GM03348 (cell line): ENCODE results near the gene EVX2.
A peak's percentile ranks its signal among the peaks of the same experiment; 100 is the strongest.

Experiments used
- DNase-seq: peaks from one replicate; pipeline ENCODE4 v3.0.0; 2012; ENCODE audit warnings: low spot score

The EVX2 gene

DNA sequence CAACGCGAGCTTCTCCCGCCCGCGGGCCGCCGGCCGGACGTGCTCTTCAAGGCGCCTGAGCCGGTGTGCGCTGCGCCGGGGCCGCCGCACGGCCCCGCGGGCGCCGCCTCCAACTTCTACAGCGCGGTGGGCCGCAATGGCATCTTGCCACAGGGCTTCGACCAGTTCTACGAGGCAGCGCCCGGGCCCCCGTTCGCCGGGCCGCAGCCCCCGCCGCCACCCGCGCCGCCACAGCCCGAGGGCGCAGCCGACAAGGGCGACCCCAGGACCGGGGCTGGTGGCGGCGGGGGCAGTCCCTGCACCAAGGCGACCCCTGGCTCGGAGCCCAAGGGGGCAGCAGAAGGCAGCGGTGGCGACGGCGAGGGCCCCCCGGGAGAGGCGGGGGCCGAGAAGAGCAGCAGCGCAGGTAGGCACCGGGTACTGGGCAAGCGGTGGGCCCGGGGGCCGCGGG, 24.0 kb upstream of the EVX2 start:
- DNase-seq = no peak

DNA sequence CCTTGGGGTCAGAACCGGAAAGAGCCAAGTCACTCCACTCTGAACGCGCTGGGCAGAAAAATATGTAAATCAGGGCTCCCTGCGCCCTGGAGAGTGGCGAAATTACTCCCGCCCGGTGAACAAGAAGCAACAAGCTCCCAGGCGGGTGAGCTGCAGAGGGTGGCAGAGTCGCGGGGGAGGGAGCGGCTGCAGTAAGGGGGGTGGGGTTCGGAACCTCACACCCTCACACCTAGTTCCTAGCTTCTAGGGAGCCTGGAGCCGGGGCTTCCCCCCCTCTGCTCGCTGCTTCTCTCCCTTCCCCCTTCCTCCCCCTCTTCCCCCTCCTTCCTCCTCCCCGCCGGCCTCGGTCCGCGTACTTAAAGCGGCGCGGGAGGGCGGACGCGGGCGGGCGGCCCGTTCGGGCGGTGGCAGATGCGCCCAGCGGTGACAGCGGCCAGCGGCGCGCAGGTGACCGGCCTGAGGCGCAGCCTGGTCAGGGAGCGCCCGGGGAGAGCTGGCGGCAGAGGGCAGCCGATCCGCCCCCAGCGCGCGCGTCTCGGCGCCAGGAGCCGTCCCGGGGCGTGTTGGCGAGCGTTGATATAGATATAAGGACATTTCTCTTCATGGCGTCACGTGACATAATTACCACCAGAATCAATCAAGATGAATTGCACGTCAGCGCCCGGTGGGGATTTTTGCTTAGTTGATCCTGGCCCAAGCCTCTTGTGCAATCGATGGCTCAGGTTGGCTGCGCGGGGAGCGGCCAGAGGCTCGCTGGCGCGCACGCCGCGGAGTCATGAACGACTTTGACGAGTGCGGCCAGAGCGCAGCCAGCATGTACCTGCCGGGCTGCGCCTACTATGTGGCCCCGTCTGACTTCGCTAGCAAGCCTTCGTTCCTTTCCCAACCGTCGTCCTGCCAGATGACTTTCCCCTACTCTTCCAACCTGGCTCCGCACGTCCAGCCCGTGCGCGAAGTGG, 23.1 kb upstream of the EVX2 start, which contains the start of gene HOXD11:
TSS of gene HOXD11 (plus strand) at position 700 of the 959 bp plus-strand sequence. CDS start at position 776, 76 bp downstream.
- no peak for DNase-seq

DNA sequence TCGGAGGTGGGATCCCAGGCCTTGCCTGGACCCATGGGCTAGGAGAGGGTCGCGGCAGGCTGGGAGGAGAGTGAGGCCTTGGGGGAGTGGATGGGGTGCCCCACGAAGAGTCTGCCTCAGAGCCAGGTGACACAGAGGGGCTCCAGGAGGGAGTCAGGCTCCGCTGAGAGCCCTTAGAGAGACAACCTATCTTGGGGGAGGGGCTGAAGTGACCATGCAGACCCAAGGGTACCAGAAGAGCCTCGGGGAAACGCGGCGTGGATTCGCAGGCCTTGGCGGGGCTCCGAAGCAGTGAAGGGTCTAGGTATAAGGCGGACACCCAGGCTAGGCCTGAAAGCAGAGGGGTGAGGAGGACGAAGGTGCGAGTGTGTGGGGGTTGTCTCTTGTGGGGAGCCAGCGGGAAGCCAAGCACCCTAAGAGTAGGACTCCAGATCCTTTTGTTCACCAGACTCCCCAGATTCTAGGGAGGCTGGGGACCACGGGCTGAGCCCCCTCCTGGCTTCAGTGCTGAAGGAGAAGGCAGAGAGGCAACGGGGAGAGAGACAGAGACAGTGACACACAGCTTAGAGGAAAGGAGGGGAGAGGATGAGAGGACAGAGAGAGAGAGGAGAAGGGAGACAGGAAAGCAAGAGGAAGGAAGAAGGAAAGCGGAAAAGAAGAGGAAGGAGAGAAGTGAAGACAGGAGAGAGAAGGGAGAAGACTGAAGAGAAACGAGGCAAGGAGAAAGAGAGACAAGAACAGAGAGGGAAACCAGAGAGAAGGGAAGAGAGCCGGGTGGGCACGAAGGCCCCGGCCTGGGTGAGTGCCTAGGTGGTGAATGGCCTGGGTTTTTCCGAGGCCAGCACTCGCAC, 22.2 kb upstream of the EVX2 start:
- DNase-seq = no peak

DNA sequence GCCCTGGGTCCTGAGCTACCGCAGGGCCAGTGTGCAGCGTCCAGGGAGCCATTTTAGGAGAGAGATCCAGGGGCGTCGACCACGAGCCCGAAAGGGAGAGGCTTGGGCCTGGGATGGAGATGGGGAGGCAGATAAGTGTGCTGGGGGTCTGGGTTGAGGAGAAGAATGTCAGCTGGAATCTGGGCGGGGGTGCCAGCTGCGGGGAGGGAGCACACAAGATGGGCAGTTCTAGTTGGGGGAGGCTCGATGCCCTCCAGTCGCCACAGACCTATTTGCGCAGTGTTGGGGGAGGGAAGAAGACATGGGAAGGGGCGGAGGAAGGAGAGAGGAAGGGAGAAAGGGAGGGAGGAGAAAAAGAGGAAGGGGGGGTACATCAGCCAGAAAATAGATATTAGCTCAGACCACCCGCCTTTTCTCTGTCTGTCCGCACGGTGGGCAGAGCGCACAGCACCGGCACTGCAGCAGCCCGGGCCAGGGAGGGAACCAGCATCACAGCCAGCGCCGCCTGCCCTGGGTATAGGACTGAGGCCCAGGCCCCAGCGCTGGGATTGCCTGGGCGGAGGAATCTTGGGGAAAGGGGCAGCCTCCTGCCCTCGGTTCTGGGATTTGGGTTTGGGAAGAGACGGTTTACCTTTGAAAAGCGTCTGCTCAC, 21.4 kb upstream of the EVX2 start:
- DNase-seq = no peak

DNA sequence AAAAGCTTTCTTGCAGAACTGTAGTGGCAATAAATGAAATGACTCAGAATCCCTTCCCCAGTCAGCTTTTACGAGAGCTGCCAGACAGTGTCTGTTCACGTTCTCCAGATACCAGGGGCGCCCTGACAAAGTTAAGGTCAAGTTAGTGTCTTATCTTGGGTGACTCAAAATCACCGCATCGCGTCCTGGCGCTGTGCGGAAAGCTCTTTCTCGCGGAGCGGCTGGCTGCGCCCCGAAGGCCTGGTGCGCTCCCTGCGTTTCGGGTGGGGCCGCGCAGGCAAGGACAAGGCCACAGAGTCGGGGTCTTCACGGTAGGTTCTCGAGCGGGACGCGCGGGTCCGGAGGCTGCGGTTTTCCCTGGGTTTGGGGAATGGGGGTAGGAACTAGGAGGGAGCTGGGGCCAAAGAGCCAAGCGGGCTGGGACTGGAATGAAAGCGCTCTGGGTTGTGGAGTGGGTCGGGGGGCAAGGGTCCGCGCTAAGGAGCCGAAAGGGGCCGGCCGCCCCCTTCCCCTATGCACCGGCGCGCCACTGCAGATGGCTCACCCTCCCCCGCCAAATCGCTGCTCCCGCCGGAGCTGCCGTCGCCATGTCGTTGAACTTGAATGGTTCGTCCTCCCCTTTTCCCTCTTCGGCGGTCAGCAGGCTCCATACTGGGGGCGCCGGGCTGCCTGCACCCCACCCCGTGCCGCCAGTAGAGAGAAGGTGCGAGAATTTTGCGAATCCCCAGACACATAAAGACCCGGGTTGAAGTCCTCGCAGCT, 20.7 kb upstream of the EVX2 start:
- DNase-seq = peak; percentile 68

DNA sequence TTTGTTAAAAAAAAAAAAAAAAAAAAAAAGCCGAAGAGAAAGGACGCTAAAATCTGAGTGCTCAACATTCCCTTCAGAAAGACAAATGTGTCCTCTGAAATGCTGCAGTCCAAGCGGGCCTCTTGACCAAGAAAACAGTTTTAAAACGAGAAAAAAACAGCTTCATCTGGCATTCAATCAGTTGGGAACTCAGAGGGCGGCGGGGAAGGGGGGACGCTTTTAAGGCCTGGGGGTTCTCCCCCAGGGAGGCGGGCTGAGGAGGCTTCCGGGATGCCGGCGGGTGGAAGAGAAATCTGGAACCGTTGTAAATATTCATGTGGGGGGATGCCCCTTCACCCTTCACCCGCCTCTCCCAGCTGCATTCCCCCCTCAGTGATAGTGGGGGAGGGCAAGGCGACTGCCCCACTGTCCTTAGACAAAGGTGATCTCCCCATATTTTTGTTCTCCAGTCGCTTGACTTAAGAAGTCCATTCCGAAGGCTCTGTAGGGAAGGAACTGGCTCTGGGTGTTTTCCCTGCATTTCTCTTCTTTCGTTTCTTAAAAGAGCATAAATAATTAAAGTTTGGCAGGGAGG, 20.1 kb upstream of the EVX2 start:
- no peak for DNase-seq

DNA sequence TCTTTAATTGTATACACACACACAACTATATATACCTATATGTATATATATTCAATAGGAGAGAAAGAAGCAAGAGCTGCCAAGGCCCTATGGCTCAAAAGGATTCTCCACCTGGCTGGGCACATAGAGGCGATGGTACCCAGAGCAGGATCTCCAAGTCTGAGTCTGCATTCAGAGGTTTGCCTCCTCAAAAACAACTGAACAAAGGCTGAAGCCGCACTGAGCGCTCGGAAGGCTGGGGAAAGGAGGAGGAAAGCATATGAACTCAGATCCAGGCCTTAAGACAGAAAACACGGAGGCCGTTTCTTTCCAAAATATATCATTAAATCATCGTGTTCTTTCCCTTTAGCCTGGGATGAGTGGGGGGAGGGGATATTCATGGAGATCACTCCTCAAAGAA, 19.4 kb upstream of the EVX2 start:
- no peak for DNase-seq

DNA sequence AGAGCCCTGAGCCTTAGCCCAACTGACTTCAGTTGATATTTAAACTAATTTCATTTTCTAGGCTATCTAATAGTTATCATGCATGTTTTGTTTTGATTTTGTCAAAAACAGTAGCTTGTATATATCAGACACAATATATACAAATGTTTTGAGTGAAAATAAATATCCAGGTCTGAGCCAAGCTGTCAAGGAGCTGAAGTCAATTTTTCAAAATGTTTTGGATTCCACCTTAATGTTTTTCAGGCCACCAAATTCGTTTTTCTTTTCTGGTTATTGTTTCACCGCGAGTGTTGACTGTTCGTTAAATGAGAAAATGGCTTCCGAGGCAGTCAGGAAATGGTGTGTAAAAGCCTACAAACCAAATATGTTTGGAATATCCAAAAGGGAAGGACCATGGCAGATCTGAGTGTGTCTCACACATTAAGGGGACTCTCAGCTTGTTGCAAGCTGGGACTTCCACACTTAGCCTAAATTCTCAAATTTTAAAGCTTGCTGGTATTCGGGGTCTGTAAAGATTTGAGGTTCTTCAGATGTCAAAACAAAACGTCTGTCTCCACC, 18.6 kb upstream of the EVX2 start:
- DNase-seq = no peak

DNA sequence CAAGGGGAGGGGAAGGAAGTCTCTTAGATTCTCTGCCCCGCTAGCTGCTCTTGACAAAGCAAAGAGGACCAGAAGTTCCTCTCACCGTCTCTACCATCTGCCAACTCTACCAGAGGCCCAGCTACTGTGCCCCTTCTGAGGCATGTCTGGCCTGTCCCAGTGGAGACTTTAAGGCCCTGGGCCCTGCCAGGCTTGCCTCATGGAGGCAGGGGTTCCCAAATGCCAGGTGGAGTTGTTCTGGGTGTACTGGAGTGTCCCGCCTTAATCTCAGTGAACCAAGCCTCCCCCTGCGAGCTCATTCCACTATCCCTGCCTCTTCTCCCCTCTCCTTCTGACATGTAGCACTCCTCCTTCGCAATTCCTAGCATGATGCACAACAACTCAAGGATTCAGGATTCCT, 18.1 kb upstream of the EVX2 start:
- no peak for DNase-seq

DNA sequence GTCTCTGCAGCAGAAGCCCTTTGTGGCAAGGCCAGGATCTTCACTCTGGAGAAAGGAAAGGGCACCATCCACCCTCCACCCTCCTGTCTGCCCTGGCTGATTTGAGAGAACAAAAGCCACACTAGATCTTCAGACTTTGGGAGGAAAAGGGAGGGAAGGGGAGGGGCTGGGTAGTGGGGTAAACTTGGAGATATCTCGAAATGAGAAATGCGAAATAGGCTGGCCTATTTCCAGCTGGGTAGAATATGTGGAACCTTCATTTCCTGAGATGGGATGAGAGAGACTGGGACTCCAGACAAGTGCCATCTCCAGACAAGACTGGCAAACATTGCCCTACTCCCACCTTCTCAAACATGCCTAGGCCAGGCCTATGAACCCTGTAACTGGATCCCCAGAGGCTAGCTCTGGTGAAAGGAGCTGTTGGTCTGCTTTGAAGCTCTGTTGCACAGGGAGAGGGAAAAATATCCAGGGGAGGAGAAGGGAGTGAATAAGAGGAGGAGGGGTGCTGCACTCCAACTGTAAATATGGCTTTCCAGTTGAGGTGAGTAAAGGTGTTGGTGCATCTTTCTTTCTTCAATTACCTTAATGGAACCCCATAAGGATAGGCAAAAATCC, 17.6 kb upstream of the EVX2 start:
- DNase-seq = no peak

DNA sequence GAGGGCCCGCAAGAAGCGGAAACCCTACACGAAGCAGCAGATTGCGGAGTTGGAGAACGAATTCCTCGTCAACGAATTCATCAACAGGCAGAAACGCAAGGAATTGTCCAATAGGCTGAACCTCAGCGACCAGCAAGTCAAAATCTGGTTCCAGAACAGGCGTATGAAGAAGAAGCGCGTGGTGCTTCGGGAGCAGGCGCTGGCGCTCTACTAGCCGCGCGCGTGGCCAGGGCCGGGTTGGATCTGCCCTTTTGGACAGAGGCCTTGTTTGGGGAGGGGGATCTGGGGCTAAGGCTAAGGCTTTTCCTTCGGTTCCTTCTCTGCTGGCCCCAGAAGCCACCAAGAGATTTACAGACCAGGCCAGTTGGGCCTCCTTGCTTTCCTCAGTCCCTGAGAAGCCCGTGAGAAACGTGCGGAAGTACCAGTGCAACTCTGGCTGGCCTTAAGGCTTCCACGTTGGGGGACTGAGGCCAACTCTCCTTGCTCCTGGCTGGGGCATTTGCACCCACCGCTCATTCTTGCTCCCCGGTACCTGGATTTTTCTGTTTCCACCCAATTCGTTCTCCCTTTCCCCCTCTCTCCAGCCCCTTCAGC, 16.9 kb upstream of the EVX2 start:
- DNase-seq = no peak

DNA sequence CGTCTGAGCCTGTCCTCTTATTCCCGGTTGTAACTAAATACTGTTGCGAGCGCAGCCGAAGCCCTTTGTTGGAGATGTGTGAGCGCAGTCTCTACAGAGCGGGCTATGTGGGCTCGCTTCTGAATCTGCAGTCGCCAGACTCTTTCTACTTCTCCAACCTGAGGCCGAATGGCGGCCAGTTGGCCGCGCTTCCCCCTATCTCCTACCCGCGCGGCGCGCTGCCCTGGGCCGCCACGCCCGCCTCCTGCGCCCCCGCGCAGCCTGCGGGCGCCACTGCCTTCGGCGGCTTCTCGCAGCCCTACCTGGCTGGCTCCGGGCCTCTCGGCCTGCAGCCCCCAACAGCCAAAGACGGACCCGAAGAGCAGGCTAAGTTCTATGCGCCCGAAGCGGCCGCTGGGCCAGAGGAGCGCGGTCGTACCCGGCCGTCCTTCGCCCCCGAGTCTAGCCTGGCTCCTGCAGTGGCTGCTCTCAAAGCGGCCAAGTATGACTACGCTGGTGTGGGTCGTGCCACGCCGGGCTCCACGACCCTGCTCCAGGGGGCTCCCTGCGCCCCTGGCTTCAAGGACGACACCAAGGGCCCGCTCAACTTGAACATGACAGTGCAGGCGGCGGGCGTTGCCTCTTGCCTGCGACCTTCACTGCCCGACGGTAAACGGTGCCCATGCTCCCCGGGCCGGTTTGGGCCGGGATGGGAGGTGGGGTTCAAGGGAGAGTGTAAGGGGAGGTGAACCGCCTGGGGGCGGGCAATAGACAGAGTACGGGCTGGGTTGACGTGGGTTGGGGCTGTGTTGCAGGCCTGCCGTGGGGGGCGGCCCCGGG, 16.2 kb upstream of the EVX2 start, which contains the start of gene HOXD12:
TSS of gene HOXD12 (plus strand) at position 68 of the 819 bp plus-strand sequence. CDS start at position 75, 7 bp downstream.
- DNase-seq = no peak

DNA sequence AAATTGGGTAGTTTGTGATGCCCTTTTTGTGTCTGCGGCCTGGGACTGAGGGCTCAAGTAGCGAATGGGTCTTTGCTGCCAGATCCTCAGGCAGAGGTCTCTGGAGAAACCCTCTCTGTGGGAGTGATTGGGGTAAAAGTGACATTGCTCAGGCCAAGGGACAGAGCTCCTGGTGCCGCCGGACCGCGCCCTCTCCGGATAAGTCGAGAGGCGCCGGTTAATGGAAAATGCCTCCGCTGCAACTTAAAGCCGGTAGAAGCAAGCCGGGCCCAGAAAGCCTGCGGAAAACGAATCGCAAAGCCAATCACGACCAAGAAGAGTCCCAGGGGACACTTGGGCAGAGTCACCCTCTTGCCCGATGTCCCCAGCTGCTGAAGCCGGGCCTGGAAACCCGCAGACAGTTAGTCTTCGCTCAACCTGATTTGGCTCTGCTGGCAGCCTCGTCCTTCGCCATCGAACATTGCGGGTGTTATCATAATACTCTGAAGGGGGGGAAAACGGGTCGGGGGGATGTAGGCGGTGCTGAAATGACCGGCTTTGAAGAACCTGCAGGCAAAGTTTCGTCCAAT, 15.5 kb upstream of the EVX2 start:
- no peak for DNase-seq

DNA sequence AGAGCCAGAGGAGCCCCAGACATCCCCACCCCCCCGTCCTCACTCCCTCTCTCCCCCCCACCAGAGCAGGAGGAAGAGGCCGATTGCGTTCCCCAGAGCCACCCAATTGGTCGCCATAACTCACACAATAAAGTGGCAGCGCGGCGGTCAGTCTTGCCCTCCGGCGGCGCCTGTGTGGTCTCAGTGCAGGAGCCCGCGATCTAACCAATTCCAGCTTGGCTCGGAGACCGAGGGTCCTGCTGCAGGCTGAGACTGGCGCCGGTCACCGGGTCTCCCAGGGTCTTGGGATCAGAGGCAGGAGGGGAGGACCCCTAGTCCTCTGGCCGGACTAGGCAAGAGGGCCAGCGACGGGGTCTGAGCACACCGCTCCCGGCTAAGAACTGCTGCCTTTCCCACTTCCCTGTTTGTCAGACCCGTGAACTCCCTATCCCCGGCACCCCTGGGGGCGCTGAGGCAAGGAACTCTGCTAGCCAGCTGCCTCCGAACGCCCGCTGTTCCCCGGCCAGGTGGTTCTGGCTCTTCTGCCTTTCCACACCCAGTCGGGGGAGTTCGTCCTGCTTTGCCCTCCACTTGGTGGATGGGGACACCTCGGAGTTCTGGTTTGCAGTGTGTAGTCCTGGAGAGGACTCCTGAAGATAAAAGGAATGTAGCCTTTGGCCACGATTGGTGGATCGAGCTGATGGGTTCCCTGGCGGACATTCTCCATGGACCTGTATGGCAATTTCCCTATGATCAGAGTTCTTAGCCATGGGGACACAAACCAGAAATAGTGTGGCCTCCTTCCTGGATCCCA, 14.8 kb upstream of the EVX2 start:
- DNase-seq = no peak

DNA sequence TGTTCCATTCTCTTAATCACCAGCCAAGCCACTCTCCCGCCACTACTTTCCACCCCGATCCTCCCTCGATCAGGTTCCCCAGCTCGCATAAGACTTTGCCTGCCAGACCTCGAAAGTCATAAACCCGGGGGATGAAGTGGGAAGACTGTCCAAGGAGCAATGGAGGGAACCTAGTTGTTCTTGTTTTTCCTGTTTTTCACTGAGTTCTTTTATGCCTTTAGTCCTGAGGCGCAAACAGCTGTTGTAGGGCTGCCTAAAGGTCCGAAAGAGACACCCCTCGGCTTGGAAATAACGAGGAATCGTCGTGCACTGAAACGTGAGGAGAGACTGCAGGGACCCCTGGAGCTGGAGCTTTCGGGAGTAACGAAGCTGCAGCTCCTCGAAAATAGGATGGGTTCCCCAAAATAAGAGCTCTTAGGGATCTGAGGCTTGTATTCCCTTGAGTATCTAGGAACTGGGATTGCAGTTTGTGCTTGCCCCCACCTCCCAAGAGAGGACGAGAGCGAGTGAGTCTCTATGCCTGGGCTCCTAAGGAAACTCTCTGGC, 14.1 kb upstream of the EVX2 start:
- no peak for DNase-seq

DNA sequence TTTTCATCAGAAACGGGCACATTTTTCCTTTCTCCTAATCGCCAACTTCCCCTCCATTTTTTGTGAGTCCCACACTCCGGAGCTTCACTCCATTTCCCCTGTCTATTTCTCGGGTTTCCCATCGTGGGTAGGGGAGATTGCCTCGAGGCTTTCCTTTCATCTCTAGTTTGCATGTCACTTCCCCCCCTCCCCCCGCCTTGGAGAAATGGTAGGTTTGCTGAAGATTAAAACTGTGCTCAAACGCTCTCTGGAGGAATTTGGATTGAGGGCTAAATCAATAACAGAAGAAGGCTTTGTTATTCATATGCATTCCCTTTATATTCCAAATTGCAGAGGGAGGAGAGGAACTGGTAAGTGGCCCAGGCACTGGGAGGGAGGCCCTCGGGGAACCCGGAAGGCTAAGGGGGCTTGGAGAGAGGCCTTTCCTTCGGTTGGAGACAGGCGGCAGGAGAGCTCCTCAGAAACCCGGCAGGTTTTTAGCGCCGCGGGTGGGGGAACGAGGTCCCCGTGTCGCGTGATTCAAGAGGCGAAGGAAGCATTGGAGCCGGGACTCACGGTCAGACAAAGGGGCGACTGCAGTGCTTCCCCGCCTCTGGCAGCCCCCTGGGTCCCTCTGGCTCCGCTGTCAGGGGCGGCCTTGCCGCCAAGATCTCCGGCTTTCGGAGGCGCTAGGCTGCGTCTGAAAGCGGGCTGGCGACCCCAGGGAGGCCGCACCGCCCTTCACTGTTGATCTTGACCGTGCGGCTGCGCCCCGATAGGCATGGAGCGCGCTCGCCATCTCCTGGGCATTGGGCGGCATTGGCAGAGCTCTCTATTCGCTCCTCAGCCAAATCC, 13.4 kb upstream of the EVX2 start:
- peak; percentile 89 for DNase-seq
